ENCODE results near the gene NRXN2.

GRCh38 chr11:64599698-64600211, 123.2 kb downstream of the NRXN2 start:
- no peak for TF ChIP-seq POLR2AphosphoS5 (IDR thresholded peaks at IDR 0.05; ENCODE audit: borderline replicate concordance, low read depth, low read length)
- TF ChIP-seq EZH2 (IDR thresholded peaks at IDR 0.05) = no peak
